ENCODE measurements around the gene TLE3. TPM values are rescaled to one million over a fixed set of nuclear protein-coding genes. Genes with fewer than 3 reads are reported as not detected.

TLE3 gene
- total RNA-seq, 1 donor from 2014 or later = 58.8 TPM

- H3K27ac ChIP-seq = no peak overlapping the region
- H3K9me3 ChIP-seq = no peaks in the 10 kb centered on the region
- no peaks in the 10 kb centered on the region for H3K36me3 ChIP-seq
- no peak for ATAC-seq
- intact Hi-C loops (cut with DNase I) = no loop called here
- H3K4me1 ChIP-seq = no peaks in the 10 kb centered on the region
- no peak overlapping the region for H3K4me3 ChIP-seq
- TF ChIP-seq, protein P1, sequence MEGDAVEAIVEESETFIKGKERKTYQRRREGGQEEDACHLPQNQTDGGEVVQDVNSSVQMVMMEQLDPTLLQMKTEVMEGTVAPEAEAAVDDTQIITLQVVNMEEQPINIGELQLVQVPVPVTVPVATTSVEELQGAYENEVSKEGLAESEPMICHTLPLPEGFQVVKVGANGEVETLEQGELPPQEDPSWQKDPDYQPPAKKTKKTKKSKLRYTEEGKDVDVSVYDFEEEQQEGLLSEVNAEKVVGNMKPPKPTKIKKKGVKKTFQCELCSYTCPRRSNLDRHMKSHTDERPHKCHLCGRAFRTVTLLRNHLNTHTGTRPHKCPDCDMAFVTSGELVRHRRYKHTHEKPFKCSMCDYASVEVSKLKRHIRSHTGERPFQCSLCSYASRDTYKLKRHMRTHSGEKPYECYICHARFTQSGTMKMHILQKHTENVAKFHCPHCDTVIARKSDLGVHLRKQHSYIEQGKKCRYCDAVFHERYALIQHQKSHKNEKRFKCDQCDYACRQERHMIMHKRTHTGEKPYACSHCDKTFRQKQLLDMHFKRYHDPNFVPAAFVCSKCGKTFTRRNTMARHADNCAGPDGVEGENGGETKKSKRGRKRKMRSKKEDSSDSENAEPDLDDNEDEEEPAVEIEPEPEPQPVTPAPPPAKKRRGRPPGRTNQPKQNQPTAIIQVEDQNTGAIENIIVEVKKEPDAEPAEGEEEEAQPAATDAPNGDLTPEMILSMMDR (IDR thresholded peaks at IDR 0.05) = no peak
- no peaks in the 10 kb centered on the region for H3K27me3 ChIP-seq
- no peak for DNase-seq
These were observed 30.9 kb upstream of the TLE3 start for GRCh38 chr15:70128414-70129140.

GRCh38 chr15:70127770-70128413, 30.2 kb upstream of the TLE3 start:
- intact Hi-C loops (cut with DNase I) = no loop called here
- no peaks in the 10 kb centered on the region for H3K9me3 ChIP-seq
- ATAC-seq (no peak), DNase-seq (no peak)
- no peak overlapping the region for H3K27ac ChIP-seq
- TF ChIP-seq, protein P1 (IDR thresholded peaks at IDR 0.05) = no peak
- H3K27me3 ChIP-seq = no peaks in the 10 kb centered on the region
- no peak overlapping the region for H3K4me3 ChIP-seq
- H3K36me3 ChIP-seq = no peaks in the 10 kb centered on the region
- H3K4me1 ChIP-seq = no peaks in the 10 kb centered on the region

DNA sequence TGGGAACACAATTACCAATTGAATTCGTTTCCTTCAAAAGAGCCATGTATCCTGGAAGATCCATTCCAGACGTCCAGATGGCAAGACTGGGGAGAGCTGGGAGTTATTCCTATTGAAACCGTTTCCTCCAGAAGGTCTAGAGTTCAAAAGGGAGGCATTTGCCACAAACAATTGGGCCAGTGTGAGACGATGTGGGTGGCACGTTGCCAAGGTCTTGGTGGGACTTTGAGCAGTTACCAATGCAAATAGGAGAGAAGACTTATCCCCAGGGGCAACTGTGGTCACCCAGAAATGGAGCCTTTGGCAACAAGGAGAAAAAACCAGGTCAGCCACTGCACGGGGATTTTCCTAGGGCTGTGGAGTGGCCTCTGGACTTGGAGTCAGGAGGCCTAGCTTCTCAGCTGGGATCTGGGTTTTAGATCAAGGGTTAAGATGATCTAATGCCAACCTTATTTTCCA, 29.6 kb upstream of the TLE3 start:
- ATAC-seq (no peak), DNase-seq (no peak)
- TF ChIP-seq, protein P1 (IDR thresholded peaks at IDR 0.05) = no peak
- Histone ChIP-seq H3K27me3 (no peaks in the 10 kb centered on the region), H3K4me1 (no peaks in the 10 kb centered on the region), H3K4me3 (no peak overlapping the region), H3K36me3 (no peaks in the 10 kb centered on the region), H3K9me3 (no peaks in the 10 kb centered on the region), H3K27ac (no peak overlapping the region)
- intact Hi-C loops (cut with DNase I) = no loop called here

DNA sequence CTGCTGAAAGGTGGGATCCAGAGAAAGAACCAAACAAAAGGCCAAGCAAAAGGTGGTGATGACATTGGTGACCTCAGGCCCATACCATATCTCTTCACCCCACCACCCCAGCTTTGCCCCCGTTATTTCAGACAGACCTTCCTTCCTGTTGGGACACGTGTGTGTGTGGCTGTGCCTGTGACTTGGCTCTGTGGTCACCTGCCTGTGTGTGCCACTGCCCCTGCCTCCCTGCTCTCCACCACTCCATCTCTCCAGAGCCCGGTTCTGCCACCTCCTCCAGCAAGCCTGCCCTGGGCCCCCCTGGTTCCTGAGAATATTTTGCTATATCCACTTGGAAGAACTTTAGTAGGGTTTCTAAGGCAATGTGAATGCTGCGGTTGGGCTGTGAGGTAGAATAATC, 28.6 kb upstream of the TLE3 start:
- intact Hi-C loops (cut with DNase I) = no loop called here
- no peaks in the 10 kb centered on the region for H3K36me3 ChIP-seq
- DNase-seq (no peak), ATAC-seq (no peak)
- no peak overlapping the region for H3K27ac ChIP-seq
- H3K4me3 ChIP-seq = no peak overlapping the region
- TF ChIP-seq, protein P1 (IDR thresholded peaks at IDR 0.05) = no peak
- no peaks in the 10 kb centered on the region for H3K9me3 ChIP-seq
- H3K27me3 ChIP-seq = no peaks in the 10 kb centered on the region
- H3K4me1 ChIP-seq = peaks cover 3% of the 10 kb centered on the region

- no peaks in the 10 kb centered on the region for H3K9me3 ChIP-seq
- H3K4me3 ChIP-seq = no peak overlapping the region
- no peak overlapping the region for H3K27ac ChIP-seq
- intact Hi-C loops (cut with DNase I) = no loop called here
- H3K4me1 ChIP-seq = peaks cover 5% of the 10 kb centered on the region
- H3K27me3 ChIP-seq = no peaks in the 10 kb centered on the region
- ATAC-seq = no peak
- no peaks in the 10 kb centered on the region for H3K36me3 ChIP-seq
- TF ChIP-seq, protein P1 (IDR thresholded peaks at IDR 0.05) = no peak
- DNase-seq = no peak
These were observed 27.9 kb upstream of the TLE3 start for GRCh38 chr15:70125605-70126004.
